ENCODE results near the gene JPH3. TPM values are rescaled to one million over a fixed set of nuclear protein-coding genes. Genes with fewer than 3 reads are reported as not detected.
"Not testable (repeated sequence)": the region's sequence is repeated elsewhere in the genome, so short reads cannot be mapped to it uniquely, and the experiment has no call there.

Gene JPH3
- polyA plus RNA-seq, 1 experiment = not detected

DNA sequence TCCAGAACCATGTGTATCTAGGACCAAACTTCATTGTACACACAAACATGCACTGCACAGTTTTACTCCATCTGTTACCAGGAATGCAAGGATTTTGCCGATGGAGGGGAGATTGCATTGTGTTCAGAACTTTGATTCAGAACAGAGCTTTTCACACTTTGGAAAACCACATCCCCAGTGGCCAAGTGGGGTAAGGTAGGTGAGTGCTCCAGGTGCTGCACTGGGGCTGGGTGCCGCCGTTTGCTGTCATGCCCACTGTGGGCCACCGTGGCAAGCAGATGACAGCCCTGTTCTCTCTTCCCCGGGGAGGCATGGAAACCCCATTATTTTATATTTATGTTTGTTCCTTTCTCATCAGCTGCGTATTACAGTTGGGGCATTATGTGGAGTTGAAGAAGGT, 29.3 kb upstream of the JPH3 start:
- ChIA-PET CTCF (interaction anchor here (0.5 to 4.1 kb wide), 6 partner anchors 9 to 196 kb away, joined by 3 to 23 read pairs (median 4); no protein-coding TSS in a partner anchor), POLR2A (no interaction called here)
- TF ChIP-seq, protein P1, sequence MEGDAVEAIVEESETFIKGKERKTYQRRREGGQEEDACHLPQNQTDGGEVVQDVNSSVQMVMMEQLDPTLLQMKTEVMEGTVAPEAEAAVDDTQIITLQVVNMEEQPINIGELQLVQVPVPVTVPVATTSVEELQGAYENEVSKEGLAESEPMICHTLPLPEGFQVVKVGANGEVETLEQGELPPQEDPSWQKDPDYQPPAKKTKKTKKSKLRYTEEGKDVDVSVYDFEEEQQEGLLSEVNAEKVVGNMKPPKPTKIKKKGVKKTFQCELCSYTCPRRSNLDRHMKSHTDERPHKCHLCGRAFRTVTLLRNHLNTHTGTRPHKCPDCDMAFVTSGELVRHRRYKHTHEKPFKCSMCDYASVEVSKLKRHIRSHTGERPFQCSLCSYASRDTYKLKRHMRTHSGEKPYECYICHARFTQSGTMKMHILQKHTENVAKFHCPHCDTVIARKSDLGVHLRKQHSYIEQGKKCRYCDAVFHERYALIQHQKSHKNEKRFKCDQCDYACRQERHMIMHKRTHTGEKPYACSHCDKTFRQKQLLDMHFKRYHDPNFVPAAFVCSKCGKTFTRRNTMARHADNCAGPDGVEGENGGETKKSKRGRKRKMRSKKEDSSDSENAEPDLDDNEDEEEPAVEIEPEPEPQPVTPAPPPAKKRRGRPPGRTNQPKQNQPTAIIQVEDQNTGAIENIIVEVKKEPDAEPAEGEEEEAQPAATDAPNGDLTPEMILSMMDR (IDR thresholded peaks at IDR 0.05; ENCODE audit: insufficient read depth, low read depth, low read length) = no peak
- Histone ChIP-seq H3K27me3 (ENCODE audit: control insufficient read depth, insufficient read depth, low read length) (peaks cover 2% of the 10 kb centered on the region; the same call in 1 of the 2 replicates), H3K36me3 (ENCODE audit: control insufficient read depth, insufficient read depth, low read length) (no peaks in the 10 kb centered on the region), H3K4me3 (ENCODE audit: low read depth, low read length) (no peak overlapping the region)
- DNase-seq (ENCODE audit: low read depth) = no peak

DNA sequence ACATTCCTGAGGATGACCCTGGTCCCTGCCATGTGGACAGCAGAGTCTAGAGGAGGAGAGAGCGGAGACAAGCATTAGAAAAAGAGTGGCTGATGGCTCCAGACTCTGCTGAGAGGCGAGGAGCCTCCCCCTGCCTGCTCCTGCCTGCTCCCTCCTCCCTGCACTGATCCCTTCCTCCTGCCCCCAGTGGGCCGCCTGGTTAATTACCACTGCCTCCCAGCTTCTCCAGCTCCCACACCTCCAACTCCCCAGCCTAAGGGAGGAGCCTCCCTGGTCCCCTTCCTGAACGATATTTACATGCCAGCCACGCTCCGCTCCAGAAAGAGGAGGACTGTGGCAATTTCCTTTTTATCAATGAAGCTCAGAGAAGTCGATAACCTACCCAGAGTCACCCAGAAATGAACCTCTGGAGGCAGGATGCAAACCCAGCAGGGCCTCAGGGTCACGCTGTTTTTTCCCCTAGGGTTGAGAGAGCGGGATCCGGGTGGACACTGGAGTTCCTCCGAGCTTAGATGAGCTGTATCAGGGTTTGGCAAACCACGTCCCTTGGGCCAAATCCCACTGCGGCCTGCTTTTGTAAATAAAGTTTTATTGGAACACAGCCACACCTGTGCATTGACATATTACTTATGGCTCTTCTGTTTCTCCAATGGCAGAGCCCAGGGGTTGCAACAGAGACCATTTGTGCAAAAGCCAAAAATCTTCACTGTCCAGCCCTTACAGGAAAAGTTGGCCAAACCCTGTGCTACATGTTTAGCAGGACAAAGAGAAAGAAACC, 27.1 kb upstream of the JPH3 start:
- no peak overlapping the region for H3K4me3 ChIP-seq (ENCODE audit: low read depth, low read length)
- H3K36me3 ChIP-seq (ENCODE audit: control insufficient read depth, insufficient read depth, low read length) = no peaks in the 10 kb centered on the region
- POLR2A ChIA-PET = no interaction called here
- TF ChIP-seq, protein P1 (IDR thresholded peaks at IDR 0.05; ENCODE audit: insufficient read depth, low read depth, low read length) = no peak
- peaks cover 2% of the 10 kb centered on the region; the same call in 1 of the 2 replicates for H3K27me3 ChIP-seq (ENCODE audit: control insufficient read depth, insufficient read depth, low read length)
- CTCF ChIA-PET = no interaction called here
- no peak for DNase-seq (ENCODE audit: low read depth)

DNA sequence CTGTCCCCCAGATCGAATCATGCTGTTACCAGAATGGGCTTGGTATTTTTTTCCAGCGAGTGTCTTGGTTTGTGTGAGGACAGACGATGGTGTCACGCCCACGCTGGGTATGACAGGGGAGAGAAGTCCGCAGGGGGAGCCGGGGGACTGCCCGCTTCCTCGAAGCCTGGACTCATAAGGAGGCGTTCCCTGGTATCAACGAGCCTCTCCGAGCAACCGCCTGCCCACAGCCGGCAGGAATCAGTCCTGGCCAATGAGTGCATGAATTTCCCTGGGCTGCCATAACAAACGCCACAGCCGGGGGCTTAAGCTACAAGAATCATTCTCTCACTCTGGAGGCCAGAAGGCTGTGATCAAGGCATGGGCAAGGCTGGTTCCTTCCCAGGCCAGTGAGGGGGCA, 26.1 kb upstream of the JPH3 start:
- no peak for DNase-seq (ENCODE audit: low read depth)

DNA sequence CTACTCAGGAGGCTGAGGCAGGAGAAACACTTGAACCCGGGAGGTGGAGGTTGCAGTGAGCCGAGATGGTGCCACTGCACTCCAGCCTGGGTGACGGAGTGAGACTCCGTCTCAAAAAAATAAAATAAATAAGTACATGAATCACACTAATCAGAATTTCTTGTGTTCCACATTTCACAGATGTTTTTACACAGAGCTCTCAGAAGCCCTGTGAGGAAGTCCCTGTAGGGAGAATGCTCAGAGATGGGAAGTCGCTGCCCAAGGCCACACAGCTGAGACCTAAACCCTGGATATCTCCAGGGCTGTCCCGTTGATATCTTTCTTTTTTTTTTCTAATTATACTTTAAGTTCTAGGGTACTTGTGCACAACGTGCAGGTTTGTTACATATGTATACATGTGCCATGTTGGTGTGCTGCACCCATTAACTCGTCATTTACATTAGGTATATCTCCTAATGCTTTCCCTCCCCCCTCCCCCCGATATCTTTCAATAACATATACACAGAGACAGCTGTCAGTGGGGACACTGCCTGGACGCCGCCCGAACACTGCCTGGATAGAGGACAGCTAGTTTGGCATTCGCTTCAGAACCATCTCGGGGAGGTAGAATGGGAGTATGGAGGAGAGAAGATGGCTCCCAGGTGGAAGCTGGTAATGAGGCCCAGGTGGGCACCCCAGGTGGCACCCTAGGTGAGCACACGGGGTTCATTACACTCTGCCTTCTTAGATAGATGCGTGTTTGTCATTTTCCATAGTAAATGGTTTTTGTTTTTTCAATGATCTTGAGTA, 24.0 kb upstream of the JPH3 start:
- DNase-seq (ENCODE audit: low read depth); POLR2A ChIA-PET; H3K36me3 ChIP-seq (ENCODE audit: control insufficient read depth, insufficient read depth, low read length); H3K27me3 ChIP-seq (ENCODE audit: control insufficient read depth, insufficient read depth, low read length); H3K4me3 ChIP-seq (ENCODE audit: low read depth, low read length): not testable (repeated sequence)
- CTCF ChIA-PET = interaction anchor here (1.0 to 1.7 kb wide), 3 partner anchors 10 to 28 kb away, joined by 3 to 6 read pairs (median 3); no protein-coding TSS in a partner anchor

More for the DNA sequence above, 26.1 kb upstream of the JPH3 start:
- Histone ChIP-seq H3K27me3 (ENCODE audit: control insufficient read depth, insufficient read depth, low read length) (peaks cover 2% of the 10 kb centered on the region; the same call in 1 of the 2 replicates), H3K36me3 (ENCODE audit: control insufficient read depth, insufficient read depth, low read length) (no peaks in the 10 kb centered on the region), H3K4me3 (ENCODE audit: low read depth, low read length) (no peak overlapping the region)
- CTCF ChIA-PET = interaction anchor here (0.9 kb wide), 1 partner anchor 25 kb away, joined by 3 read pairs; no protein-coding TSS in a partner anchor
- POLR2A ChIA-PET = no interaction called here
- TF ChIP-seq, protein P1 (IDR thresholded peaks at IDR 0.05; ENCODE audit: insufficient read depth, low read depth, low read length) = no peak

DNA sequence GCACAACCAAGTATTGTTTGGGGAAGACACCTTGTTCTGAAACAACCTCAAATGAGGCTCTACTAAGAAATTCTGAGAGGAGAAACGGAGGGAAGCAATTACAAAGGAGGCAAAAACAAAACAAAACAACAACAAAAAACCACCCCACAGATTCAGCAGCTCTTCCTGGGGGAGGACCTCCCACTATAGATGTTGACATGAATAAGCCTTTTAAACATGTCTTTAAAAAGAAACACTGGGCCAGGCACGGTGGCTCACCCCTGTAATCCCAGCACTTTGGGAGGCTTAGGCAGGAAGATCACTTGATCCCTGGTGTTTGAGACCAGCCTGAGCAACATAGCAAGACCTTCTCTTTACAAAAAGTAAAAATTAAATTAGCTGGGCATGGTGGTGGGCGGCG, 22.6 kb upstream of the JPH3 start:
- TF ChIP-seq, protein P1 (IDR thresholded peaks at IDR 0.05; ENCODE audit: insufficient read depth, low read depth, low read length) = no peak
- POLR2A ChIA-PET = no interaction called here
- Histone ChIP-seq H3K4me3 (ENCODE audit: low read depth, low read length) (no peak overlapping the region), H3K36me3 (ENCODE audit: control insufficient read depth, insufficient read depth, low read length) (no peaks in the 10 kb centered on the region), H3K27me3 (ENCODE audit: control insufficient read depth, insufficient read depth, low read length) (peaks cover 2% of the 10 kb centered on the region; the same call in 1 of the 2 replicates)
- CTCF ChIA-PET = interaction anchor here (1.0 kb wide), 1 partner anchor 9 kb away, joined by 3 read pairs; no protein-coding TSS in a partner anchor
- no peak for DNase-seq (ENCODE audit: low read depth)

All from BJ (cell line).